Stimulated activated CD8-positive, alpha-beta memory T cell treated with anti-CD3 and anti-CD28 coated beads, Interleukin-12 subunit alpha, Interleukin-12 subunit beta, amount 100 ng/mL, for 24 hours (primary cell): Measurements from ENCODE around the gene TFF3.

Source experiments
- DNase-seq: peaks from one replicate; pipeline ENCODE4 v3.0.0-alpha.2; 2020; ENCODE audit errors: extremely low read depth

Gene TFF3

GRCh38 chr21:42266971-42267556 lies 48.1 kb downstream of the TFF3 start:
- no peak for DNase-seq

- DNase-seq, result no peak
Observed at GRCh38 chr21:42265231-42265812, 49.9 kb downstream of the TFF3 start.

GRCh38 chr21:42264245-42265195 lies 50.7 kb downstream of the TFF3 start:
- DNase-seq, result no peak

- no peak for DNase-seq
Observed at GRCh38 chr21:42263591-42264131, 51.5 kb downstream of the TFF3 start.

- no peak for DNase-seq
Observed at GRCh38 chr21:42262831-42263231, 52.4 kb downstream of the TFF3 start.

GRCh38 chr21:42261829-42262200 lies 53.4 kb downstream of the TFF3 start:
- no peak for DNase-seq
